HG03280 (cell line): ENCODE results near the gene UBE2G2.

ENCODE experiments used
- ATAC-seq: cut with Tn5 transposase; IDR thresholded peaks from one replicate; pipeline ENCODE4 v1.9.1; 2021; ENCODE audit warnings: mild to moderate bottlenecking, moderate library complexity; ENCODE audit not compliant: unreplicated experiment

The UBE2G2 gene

DNA sequence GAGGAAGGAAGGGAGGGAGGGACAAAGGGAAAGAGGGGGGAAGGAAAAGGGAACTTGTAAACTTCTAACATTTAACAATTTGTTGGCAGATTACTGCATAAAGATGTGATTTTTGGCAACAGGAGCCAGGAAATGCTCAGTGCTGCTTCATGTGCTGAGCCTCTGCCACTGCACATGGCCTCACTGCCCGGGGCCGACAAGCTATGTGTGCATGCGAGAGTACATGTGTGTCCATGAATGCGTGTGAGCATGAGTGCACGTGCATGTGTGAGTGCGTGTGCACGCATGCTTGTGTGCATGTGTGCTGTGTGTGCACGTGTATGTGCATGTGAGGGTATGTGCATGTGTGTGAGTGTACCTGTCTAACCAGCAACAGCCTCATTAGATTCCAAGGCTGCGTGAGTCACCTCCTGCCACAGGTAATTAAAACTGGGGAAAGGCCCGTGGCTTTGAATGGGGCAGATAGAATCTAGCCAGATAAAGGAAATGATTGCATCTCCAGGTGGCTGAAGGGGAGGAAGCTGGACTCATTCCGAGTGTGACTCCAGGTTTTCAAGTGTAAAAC lies 48.9 kb downstream of the UBE2G2 start:
- no peak for ATAC-seq

DNA sequence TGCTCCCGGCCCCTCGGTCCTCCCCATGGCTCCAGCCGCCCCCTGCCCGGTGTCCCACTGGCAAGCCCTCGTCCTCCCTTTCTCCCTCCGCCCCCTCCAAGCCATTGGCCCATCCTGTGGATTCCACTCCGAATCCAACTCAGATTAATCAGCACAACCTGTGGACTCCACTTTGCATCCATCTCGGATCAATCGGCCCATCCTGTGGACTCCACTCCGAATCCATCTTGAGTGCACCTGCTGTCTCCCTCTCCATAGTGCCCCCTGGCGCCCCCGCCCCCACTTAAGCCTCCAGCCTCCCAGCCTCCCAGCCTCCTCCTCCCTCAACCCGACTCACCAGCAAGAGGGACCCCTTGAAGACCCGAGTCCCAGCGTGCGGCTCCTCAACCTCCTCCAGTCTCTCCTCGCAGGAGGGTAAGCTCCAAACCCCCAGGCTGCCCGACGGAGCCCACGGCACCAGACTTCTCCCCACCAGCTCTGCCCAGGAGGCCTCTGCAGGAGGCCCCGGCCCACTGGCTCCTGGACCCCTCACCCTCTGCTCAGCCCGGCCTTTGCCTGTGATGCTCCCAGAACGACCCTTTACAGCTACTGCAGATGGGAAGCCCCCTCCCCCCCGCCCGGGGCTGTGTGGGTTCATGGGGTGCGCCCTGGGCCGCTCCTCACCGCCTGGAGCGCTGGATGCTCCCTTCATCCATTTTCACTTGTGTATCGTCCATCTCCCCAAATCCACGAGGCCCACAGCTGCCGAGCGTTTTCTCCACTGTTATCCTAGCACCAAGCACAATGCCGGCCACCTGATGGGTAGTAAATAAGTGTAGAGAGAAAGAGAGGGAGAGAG lies 49.6 kb downstream of the UBE2G2 start:
- no peak for ATAC-seq

DNA sequence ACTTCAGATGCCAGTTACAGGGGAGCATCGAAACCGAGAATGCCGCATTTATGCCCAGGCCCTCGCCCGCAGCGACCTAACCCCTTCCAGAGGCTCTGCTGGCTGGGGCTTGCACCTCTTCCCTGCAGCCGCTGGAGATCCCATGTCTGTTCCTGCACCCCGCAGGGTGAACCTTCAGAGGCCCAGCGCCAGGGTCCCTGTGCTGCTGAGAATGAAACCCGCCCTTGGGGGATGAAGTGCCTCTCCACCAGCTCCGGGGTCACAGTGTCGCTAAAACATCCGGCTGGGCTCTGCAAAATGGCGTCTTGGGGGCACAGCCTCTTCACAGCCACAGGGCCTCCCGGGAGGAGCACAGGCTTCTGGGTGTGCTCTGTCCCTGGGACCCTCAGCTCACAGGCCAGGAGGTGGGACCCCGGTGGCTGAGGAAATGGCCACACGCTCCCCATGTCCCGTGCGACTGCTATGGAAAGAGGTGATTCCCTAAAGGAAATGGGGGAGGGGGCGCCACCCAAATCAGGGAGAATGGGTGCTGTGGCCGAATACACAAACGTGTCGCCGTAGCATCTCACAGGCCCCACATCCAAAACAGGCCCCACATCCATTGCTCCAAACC lies 50.3 kb downstream of the UBE2G2 start:
- no peak for ATAC-seq

DNA sequence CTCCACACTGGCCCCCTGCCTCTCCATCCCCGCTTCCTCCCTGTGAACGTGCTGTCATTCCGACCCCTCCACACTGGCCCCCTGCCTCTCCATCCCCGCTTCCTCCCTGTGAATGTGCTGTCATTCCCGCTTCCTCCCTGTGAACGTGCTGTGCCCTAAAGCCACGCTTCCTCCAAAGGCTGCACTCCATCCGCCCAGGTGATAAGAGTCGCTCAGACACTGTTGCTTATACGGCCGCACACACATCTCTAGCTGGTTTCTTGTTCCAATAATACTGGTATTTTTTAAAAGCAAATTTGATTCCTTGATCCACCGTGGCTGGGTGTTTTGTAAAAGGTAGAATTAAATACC lies 51.0 kb downstream of the UBE2G2 start:
- no peak for ATAC-seq

DNA sequence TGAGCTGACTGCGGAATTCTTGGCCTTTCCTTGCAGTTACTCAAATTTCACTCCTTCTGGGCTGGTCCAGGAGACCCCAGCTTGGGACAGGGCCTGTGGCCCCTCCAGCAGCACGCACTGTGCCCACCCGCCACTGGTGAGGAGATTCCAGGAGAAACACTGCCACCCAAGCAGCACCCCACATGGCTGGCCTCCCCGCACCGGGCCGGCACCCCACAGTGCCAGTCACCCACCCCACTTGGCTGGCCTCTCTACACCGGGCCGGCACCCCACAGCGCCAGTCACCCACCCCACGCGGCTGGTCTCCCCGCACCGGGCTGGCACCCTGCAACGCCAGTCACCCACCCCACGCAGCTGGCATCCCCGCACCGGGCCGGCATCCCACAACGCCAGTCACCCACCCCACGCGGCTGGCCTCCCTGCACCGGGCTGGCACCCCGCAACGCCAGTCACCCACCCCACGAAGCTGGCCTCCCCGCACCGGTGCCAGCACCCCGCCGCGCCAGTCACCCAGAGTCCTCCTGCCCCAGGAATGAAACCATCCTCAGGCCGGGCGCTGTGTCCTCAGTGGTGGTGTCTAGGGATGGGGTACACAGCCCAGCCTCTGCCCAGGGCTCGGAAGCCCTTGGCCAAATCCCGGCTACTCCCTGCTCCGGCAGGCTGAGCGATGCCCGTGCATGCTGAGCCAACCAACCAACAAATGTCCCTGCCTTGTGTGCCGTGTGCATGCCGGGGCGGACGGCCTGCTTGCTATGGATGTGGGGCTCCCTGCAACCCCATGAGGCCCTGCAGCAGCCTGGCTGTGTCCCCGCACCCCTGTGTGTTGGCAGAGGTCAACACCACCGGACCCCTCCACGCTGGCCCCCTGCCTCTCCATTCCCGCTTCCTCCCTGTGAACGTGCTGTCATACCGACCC lies 51.6 kb downstream of the UBE2G2 start:
- no peak for ATAC-seq

DNA sequence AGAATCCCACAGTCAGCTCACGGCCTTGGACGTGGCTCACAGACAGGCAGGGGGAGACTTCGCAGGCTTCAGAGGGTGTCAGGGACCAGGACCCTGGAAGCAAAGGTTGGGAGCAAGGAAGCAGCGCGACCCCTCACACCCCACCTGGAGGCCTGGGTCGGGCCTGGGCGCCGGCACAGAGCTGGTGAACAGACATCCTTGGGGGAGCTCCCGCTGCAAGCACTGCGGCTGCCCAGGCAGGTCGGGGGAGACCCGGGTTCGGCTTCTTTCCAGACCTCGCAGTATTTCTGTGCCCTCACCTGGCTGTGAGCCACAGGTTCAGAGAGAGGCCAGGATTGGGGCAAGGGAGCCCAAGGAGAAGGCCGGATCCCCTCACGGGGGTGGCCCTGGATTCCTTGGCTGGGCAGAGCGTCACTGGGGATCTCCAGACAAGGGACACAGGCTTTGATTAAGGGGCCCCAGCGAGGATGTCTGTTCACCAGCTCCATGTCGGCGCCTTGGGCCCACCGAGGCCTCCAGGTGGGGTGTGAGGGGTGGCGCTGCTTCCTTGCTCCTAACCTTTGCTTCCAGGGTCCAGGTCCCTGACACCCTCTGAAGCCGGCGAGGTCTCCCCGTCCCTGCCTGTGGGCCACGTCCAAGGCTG lies 52.4 kb downstream of the UBE2G2 start:
- no peak for ATAC-seq

DNA sequence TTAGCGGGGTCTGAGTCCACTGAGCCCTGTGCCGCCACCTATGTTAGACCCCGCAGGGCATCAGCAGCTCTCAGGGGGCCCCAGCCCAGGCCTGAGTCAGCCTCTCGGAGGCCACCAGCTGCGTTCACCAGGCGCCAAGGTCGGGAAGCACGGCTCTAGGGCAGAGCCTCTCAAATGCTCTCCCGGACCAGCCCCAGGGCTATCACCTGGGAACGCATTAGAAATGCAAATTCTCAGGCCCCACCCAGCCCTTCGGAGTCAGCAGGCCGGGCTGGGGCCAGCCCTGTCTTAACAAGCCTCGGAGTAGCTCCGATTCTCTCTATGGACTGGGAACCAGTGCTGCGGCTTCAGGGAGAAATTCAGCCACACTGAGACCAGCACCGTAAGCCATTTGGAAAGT lies 53.0 kb downstream of the UBE2G2 start:
- no peak for ATAC-seq

DNA sequence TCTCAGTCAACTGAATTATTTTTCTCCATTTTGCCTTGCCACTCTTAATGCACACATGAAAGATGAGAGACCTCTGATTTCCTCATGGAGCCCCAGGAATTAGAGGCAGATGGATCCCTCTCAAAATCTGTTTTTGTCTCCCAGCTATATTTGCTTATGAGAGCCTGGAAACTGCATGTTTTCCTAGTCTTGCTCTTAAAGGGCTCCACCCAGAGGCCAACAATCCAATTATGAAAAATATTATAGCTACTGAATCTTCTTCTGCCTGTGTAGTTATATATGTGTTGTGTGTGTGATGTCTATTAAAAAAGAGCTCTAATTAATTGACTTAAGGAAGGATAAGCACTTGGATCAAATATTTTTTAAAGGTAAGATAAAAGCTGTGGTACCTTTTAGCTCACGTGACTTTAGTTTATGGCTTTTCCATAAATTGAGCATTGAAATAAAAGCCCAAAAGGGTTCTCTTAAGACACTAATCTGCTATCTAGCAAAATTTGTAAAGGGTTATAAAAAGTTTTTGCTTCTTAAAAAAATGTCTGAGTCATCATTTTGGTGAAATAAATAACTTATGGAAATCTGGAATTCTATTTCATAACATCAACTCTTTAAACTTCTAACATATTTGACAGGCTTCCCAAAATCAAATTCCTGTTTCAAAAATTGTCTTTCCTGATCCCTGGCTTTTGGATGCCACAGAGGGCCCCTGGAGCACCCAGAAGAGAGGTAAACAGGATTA lies 59.0 kb downstream of the UBE2G2 start:
- no peak for ATAC-seq

DNA sequence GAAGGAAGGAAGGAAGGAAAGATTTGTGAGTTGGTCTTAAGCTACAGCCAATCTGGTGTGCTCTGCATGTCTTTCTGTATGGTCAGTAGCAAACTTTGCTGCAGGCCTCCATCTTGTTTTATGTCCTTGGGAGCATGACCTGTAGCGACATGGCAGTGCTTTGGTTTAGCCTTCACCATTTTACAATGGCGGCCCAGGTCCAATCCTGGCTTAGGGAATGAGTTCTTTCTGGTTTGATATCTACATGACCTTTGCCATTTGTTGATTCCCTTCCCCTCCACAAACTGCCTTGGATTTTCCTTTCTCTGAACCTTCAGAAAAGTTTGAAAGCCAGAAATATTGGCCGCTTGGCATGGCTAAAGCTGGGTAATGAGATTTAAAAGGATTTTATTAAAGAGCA lies 59.7 kb downstream of the UBE2G2 start:
- ATAC-seq, result no peak

DNA sequence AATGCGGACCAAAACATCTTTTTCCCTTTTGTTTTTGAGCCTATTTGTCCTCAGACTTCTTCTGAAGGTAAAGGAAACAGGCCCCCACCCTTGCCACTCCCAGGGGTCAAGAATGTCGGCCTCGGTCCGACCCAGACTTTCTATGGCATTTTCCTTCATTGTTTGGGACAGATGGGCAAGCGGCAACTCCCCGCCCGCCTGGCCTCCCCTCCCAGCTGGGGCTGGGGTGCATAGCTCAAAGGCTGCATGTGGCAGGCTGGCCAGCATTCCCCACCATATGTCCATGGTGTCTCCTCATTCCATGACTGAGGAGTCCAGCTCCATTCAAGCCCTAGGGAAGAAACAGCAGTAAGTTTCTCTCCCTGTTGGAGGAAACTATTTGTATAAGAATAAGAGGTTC lies 60.9 kb downstream of the UBE2G2 start:
- ATAC-seq, result no peak

DNA sequence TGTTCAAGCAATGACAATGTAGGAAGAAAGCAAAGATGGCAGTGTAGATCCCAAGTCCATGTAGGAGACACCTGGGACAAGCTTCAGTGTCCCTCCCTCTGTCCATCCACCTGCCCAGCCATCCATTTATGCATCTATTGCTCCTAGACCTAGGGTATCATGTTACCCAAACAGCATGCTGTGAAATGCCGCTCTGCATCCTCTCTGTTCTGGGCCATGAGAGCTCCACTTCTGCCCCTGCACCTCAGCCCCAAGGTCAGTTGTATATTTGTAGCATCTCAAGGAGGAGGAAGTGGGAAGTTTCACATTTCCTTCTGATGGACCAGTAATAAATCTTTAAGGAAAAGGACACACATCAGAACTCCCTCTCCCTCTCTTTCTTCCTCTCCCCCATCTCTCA lies 62.3 kb downstream of the UBE2G2 start:
- no peak for ATAC-seq

DNA sequence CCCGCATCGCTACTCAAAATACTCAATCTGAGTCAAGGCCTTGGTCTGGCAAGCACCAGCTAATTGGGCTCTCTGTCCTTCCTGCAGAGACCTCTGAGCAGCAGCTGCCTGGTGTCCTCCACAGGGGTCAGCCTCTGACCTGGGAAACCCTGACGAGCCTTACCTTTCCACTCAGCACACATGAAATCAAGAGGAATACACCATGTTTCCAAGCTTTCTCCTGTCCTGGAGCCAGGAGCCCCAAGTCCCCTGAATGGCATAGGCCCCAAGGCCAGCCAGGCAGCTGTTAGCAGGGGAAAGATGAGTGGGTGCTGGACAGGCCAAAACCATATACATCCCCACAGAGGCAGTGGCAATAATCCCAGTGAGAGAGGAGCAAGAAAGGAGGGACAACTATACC lies 63.0 kb downstream of the UBE2G2 start:
- no peak for ATAC-seq

DNA sequence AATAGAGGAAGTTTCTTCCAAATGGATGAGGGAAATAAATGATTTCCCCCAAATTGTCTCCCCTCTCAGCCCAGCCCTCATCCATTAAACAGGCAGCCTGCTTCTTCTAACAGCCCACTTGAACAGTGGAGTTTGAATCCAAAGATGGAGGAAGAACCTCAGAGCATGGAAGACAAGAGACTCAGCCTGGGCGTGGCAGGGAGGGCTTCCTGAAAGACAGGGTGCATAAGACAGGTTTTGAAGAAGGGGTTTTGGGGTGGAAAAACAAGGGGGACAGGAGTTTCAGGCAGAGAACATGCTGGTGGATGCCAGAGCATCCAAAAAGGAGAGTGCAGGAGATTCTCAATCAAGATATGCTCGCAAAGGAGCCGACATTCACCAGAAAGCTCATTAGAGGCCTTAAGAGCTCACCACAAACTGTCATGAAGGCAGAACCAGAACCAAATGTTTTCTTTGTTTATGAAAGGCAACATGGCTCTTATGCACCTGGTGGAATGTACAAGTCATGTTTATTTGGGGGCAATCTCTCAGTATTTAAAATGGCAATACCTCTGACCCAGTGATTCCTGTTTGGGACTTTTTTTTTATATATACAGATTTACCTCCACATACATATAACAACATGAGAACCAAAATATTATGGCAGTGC lies 63.8 kb downstream of the UBE2G2 start:
- no peak for ATAC-seq

DNA sequence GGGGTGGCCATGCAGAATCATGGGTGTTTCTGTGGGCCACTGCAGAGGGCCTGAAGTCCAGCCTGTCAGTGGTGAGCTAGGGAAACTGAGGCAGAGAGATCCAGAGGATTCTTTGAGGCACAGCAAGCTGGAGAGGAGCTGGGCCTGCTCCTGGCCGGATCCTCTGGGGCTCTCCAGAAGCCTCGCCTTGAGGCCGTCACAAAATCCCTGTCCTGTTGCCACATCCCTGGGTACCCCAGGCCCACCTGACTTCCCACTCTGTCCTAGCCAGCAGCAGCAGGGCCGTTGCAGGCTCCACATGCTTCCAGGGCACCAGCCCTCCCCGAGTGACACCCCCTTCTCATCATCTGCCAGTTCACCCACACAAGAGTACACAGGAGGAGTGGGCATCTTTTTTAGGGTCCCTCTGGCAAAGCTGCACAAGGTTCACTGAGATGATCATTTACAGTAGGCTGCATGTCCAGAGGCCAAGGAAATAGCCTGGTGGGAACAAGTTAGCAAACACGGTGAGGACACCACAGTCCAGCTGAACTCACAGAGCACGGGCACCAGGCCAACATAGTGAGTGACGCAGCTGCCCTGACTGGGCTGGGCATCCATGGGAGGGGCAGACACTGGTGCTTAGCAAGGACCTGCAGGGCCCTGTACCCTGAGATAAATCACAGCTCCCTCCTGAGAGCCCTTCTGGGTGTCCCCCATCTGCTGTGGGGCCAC lies 65.2 kb downstream of the UBE2G2 start:
- no peak for ATAC-seq

DNA sequence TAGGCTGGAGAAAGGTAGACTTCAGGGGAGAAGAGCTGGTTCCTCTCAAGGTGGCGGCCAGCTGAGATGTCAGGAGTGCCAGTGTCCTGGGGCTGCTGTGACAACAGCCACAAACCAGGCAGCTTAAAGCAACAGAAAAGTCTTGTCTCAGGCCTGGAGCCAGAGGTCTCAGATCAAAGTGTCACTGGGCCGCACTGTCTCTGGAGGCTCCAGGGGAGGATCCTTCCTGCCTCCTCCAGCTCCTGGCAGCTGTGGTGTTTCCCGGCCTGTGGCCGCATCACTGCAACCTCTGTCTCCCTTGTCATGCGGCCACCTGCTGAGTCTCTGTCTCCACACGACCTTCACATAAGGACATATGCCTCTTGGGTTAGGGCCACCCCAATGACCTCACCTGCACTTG lies 65.8 kb downstream of the UBE2G2 start:
- no peak for ATAC-seq

DNA sequence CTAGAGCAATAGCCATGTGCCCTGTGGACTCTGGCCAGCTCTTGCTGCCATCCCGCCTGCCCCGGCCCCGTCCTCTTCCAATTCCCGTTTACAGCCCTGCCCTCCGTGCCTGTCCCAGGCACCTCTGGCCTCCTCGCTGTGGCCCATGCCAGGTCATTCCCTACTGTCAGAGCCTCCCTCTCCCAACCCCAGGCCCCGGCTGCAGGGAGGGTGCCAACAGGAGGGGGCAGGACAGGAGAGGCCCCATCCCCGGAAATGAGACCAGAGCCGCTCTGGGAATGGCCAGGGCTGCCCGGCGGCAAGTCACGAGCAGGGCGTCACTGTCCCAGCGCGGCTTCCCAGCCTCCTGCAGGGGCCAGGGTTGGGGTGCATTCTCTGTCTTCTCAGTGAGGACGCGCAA lies 66.8 kb downstream of the UBE2G2 start:
- ATAC-seq, result no peak

DNA sequence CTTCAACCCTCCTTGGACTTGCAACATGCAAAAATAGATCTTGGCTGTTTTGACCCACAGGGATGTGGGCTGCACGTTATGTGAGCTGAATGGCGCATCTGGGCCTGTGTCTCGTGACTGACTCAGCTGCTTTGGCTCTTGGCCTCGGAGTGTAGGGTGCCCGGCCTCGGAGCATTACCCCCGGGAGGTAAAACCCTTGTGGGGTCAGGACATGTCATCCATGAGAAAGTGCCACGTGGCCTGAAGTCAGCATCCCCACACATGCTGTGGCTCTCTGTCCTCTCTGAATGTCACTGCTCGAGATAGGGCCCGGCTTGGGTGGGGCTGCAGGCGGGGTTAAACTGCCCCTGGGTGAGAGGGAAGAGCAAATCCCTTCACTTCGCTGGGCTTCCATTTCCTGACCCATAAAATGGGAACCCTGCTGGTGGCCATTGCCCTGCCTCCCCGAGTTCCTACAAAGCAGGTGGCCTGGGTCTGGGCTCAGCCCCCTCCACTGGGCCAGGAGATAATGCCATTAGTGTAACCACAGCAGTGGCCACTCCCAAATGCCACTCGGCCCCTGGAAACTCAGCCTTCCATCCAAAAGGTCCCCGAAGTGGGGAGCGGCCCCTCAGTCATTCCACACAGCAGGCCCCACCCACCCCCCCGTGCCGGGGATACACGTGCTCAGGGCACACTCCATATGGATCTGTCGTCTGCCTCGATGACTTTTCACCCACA lies 67.4 kb downstream of the UBE2G2 start:
- no peak for ATAC-seq

DNA sequence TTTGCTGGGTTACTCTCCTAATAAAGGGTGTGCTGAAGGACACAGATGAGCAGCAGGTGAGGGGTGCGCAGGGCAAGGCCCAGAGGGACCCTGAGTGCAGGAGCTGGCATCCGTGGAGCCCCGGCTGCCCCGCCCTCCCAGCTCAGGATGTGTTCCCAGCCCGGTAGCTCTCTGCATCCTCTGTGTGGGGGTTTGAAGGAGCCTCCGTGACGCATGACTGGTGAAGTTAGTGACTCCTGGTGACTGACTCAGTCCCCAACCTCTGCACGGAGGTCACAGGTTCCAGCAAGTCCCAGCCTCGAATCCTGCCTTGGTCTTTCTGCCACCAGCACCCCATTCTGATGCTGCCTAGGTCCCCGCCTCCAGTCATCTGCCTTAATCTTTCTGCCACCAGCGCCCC lies 68.7 kb downstream of the UBE2G2 start:
- no peak for ATAC-seq
